K562 (cell line): ENCODE data around the gene POP5. TPM values are rescaled to one million over a fixed set of nuclear protein-coding genes. Genes with fewer than 3 reads are reported as not detected.

Experiments
- BCL6 ChIP-seq: fragments of 250-450 bp; sonication (Bioruptor Pico); IDR thresholded peaks from 2 replicates; pipeline ENCODE4 v1.4.0; 2020
- CEBPB ChIP-seq: fragments of 450-650 bp; IDR thresholded peaks from 2 replicates; pipeline ENCODE4 v1.6.1; 2016; ENCODE audit warnings: missing genetic modification characterization, missing compliant biosample characterization
- CTCF ChIP-seq, 3 experiments: IDR thresholded peaks in 2 of 3; conservative IDR thresholded peaks in 1 of 3; 2 replicates each; pipeline ENCODE4 v1.5.1; 2011 to 2012; ENCODE audit warnings: low read length in 3 of 3, mild to moderate bottlenecking in 3 of 3, control low read depth in 2 of 3, improper control_type of control experiment in 1 of 3, inconsistent platforms in 1 of 3, low read depth in 1 of 3, mixed read lengths in 1 of 3, moderate library complexity in 1 of 3; ENCODE audit not compliant: insufficient read depth in 2 of 3
- DACH1 ChIP-seq: fragments of 450-650 bp; IDR thresholded peaks from 2 replicates; pipeline ENCODE4 v1.6.1; 2018; ENCODE audit not compliant: partially characterized antibody
- ETV5 ChIP-seq: sonication (generic); formaldehyde crosslinking; IDR thresholded peaks from 2 replicates; pipeline ENCODE4 v1.4.0; 2020; ENCODE audit warnings: low read depth, mild to moderate bottlenecking, missing genetic modification reagents
- HCFC1 ChIP-seq: IDR thresholded peaks from 2 replicates; pipeline ENCODE4 v1.6.1; 2012; ENCODE audit warnings: low read depth, low read length, improper control_type of control experiment
- HINFP ChIP-seq: fragments of 450-650 bp; conservative IDR thresholded peaks from 2 replicates; pipeline ENCODE4 v1.6.1; 2016; ENCODE audit warnings: missing genetic modification characterization, low read depth, mild to moderate bottlenecking, control low read depth, missing compliant biosample characterization
- ILK ChIP-seq: fragments of 450-650 bp; IDR thresholded peaks from 2 replicates; pipeline ENCODE4 v1.6.1; 2016; ENCODE audit warnings: missing genetic modification characterization, low read depth, mild to moderate bottlenecking, missing compliant biosample characterization, moderate library complexity, borderline replicate concordance
- MCM7 ChIP-seq, 2 experiments: fragments of 450-650 bp; IDR thresholded peaks; 2 replicates each; pipeline ENCODE4 v1.6.1; 2016 to 2018
- PRDM10 ChIP-seq: fragments of 450-650 bp; IDR thresholded peaks from 2 replicates; pipeline ENCODE4 v1.6.1; 2018; ENCODE audit not compliant: partially characterized antibody
- STAG1 ChIP-seq: sonication (generic); formaldehyde crosslinking; IDR thresholded peaks from 2 replicates; pipeline ENCODE4 v1.5.0; 2020; ENCODE audit warnings: missing genetic modification reagents, borderline replicate concordance
- TEAD2 ChIP-seq: fragments of 450-650 bp; IDR thresholded peaks from 2 replicates; pipeline ENCODE4 v1.6.1; 2016; ENCODE audit warnings: missing genetic modification characterization, control low read depth, missing compliant biosample characterization
- TOE1 ChIP-seq, 2 experiments: fragments of 450-650 bp in 1 of 2; sonication (generic) in 1 of 2; formaldehyde crosslinking in 1 of 2; IDR thresholded peaks; 2 replicates each; pipeline versions ENCODE4 v1.7.1 to v1.8.0; 2016 to 2022; ENCODE audit warnings: borderline replicate concordance in 2 of 2, mild to moderate bottlenecking in 2 of 2, antibody characterized with exemption in 1 of 2, inconsistent platforms in 1 of 2, low read depth in 1 of 2, missing genetic modification reagents in 1 of 2, moderate library complexity in 1 of 2
- USF1 ChIP-seq: sonication (generic); formaldehyde crosslinking; IDR thresholded peaks from 2 replicates; pipeline ENCODE4 v1.9.0; 2022; ENCODE audit warnings: mild to moderate bottlenecking, missing genetic modification reagents
- ZBTB9 ChIP-seq: fragments of 450-650 bp; formaldehyde crosslinking; IDR thresholded peaks from 2 replicates; pipeline ENCODE4 v1.4.0; 2020; ENCODE audit warnings: mild to moderate bottlenecking, moderate library complexity
- ZNF121 ChIP-seq: sonication (generic); formaldehyde crosslinking; conservative IDR thresholded peaks from 2 replicates; pipeline ENCODE4 v1.8.0; 2022; ENCODE audit warnings: missing genetic modification reagents
- ZNF384 ChIP-seq: IDR thresholded peaks from 2 replicates; pipeline ENCODE4 v1.6.1; 2012; ENCODE audit warnings: low read depth, low read length, improper control_type of control experiment
- polyA plus RNA-seq, 8 experiments: library from polyadenylated mRNA; depleted of rRNA in 4 of 8; stranded (reverse) in 5 of 8; unstranded in 3 of 8; fragments of >200 nt; fragmentation: Nextera tagmentation in 2 of 8; fragmentation: Illumina TruSeq in 1 of 8; extraction: Ambion mirVana in 2 of 8; extraction: Trizol in 1 of 8; gene quantifications; 2 replicates each; pipeline versions ENCODE4 v1.2.1 to v1.2.3, GENCODE V29; 2011 to 2014; ENCODE audit warnings: inconsistent platforms in 1 of 8, missing spikeins in 1 of 8
- total RNA-seq, 7 experiments: library from RNA; depleted of rRNA in 6 of 7; stranded (reverse); fragments of >200 nt in 6 of 7; fragmentation: Illumina TruSeq in 2 of 7; extraction: Trizol in 2 of 7; gene quantifications; 2 replicates each; pipeline versions ENCODE4 v1.2.1 to v1.2.3, GENCODE V29; 2011 to 2021; ENCODE audit warnings: low replicate concordance in 1 of 7

Gene POP5
- total and polyA plus RNA-seq, 9 of the 15 experiments (the other 6 are each of a cell fraction or from before 2014, with no cell fraction given) = 57.5 to 253 (median 73.8) TPM

- TF ChIP-seq PRDM10 (no peak), USF1 (CRISPR knock-in tag) (peak; percentile 99), HINFP (tag) (no peak), DACH1 (no peak), ZBTB9 (CRISPR knock-in tag) (no peak), BCL6 (CRISPR knock-in tag) (no peak), MCM7 (IDR thresholded peaks at IDR 0.05) (no peak), CTCF (IDR thresholded peaks at IDR 0.05 in 2 of 3, conservative IDR thresholded peaks at IDR 0.05 in 1 of 3; ENCODE audit: insufficient read depth in 2 of 3, low read depth in 1 of 3, low read length in 3 of 3) (peak in 2 of 3 experiments; percentile 13 to 37; a peak in 2 of 6 replicates), ZNF384 (no peak; the same call in 1 of the 2 replicates), CEBPB (tag) (0 out of 2 replicates have a peak, but pooled peaks have one; percentile 13), HCFC1 (peak; percentile 35; the same call in 1 of the 2 replicates), ZNF121 (CRISPR knock-in tag) (peak; percentile 99), ETV5 (no peak), TEAD2 (tag) (no peak), STAG1 (CRISPR knock-in tag) (no peak), ILK (no peak), TOE1 (IDR thresholded peaks at IDR 0.05; ENCODE audit: borderline replicate concordance) (peak; percentile 86), TOE1 (CRISPR knock-in tag; IDR thresholded peaks at IDR 0.05; ENCODE audit: borderline replicate concordance, low read depth) (no peak)
Measured at GRCh38 chr12:120625557-120626419, 44.6 kb upstream of the POP5 start (continued).
